AG04449 (cell line): ENCODE data around the gene CREB3L2.
"Not testable (repeated sequence)": the region's sequence is repeated elsewhere in the genome, so short reads cannot be mapped to it uniquely, and the experiment has no call there.

Source experiments
- CTCF ChIA-PET: fragments of 350-600 bp; formaldehyde crosslinking; extraction: SDS; loops from one replicate; lab custom pipeline; 2021; ENCODE audit warnings: antibody characterized with exemption; lab: Yijun Ruan, JAX
- POLR2A ChIA-PET: fragments of 400-600, 350-600 bp; formaldehyde crosslinking; extraction: SDS; loops from one replicate; lab custom pipeline; 2020; ENCODE audit warnings: antibody characterized with exemption, inconsistent platforms; lab: Yijun Ruan, JAX
- DNase-seq: peaks from one replicate; pipeline ENCODE4 v3.0.0-alpha.2; 2010; ENCODE audit warnings: low read depth, low spot score
- H3K4me3 ChIP-seq: 2 replicates; pipeline ENCODE4 v1.5.1; 2011; ENCODE audit warnings: low read depth, mild to moderate bottlenecking, control low read depth, low read length
- CTCF ChIP-seq: IDR thresholded peaks from one replicate; pipeline ENCODE4 v1.5.1; 2011; ENCODE audit warnings: mild to moderate bottlenecking, moderate library complexity, low read length, control low read depth, inconsistent platforms; ENCODE audit not compliant: insufficient read depth; ENCODE audit errors: missing control alignments

The CREB3L2 gene

GRCh38 chr7:137927386-137927785, 74.5 kb downstream of the CREB3L2 start:
- no peak overlapping the region for H3K4me3 ChIP-seq
- ChIA-PET CTCF (interaction anchor here (0.8 to 4.2 kb wide), 3 partner anchors 9 to 75 kb away, joined by 3 to 30 read pairs (median 3); partner anchors contain the start of gene CREB3L2), POLR2A (no interaction called here)
- TF ChIP-seq CTCF, result no peak
- no peak for DNase-seq

GRCh38 chr7:137926206-137926605, 75.7 kb downstream of the CREB3L2 start:
- CTCF ChIA-PET, result interaction anchor here (3.3 kb wide), 1 partner anchor 76 kb away, joined by 24 read pairs; the partner anchor contains the start of gene CREB3L2
- DNase-seq, POLR2A ChIA-PET, H3K4me3 ChIP-seq: not testable (repeated sequence)

- no peak overlapping the region for H3K4me3 ChIP-seq
- no peak for TF ChIP-seq CTCF
- DNase-seq, result no peak
- CTCF ChIA-PET, result interaction anchor here (1.7 to 3.3 kb wide), 3 partner anchors 18 to 77 kb away, joined by 6 to 24 read pairs (median 21); partner anchors contain the start of gene CREB3L2
- POLR2A ChIA-PET, result no interaction called here
Observed at GRCh38 chr7:137925754-137926153, 76.1 kb downstream of the CREB3L2 start.

- ChIA-PET POLR2A (interaction anchor here (1.0 kb wide), 1 partner anchor 77 kb away, joined by 3 read pairs; the partner anchor contains the start of gene CREB3L2), CTCF (interaction anchor here (1.1 to 3.3 kb wide), 4 partner anchors 18 to 84 kb away, joined by 3 to 24 read pairs (median 14); partner anchors contain the start of gene CREB3L2)
- H3K4me3 ChIP-seq, result no peak overlapping the region
- no peak for DNase-seq
- TF ChIP-seq CTCF, result no peak
Observed at GRCh38 chr7:137925091-137925490, 76.8 kb downstream of the CREB3L2 start.

- ChIA-PET CTCF (interaction anchor here (1.2 to 3.7 kb wide), 7 partner anchors 8 to 90 kb away, joined by 3 to 37 read pairs (median 5); partner anchors contain the start of gene CREB3L2), POLR2A (no interaction called here)
- H3K4me3 ChIP-seq, result no peak overlapping the region
- peak; percentile 68 for DNase-seq
- no peak for TF ChIP-seq CTCF
Observed at GRCh38 chr7:137923380-137923779, 78.5 kb downstream of the CREB3L2 start.

GRCh38 chr7:137920637-137921399, 81.1 kb downstream of the CREB3L2 start:
- TF ChIP-seq CTCF, result no peak
- H3K4me3 ChIP-seq, result no peak overlapping the region
- CTCF ChIA-PET, result interaction anchor here (1.0 to 3.7 kb wide), 8 partner anchors 10 to 265 kb away, joined by 3 to 37 read pairs (median 5); partner anchors contain the start of gene CREB3L2
- POLR2A ChIA-PET, result interaction anchor here (0.7 to 1.6 kb wide), 2 partner anchors 10 to 81 kb away, joined by 3 to 4 read pairs; partner anchors contain the start of gene CREB3L2
- no peak for DNase-seq
